Keratinocyte (primary cell): ENCODE results near the gene LHFPL2. TPM values are rescaled to one million over a fixed set of nuclear protein-coding genes. Genes with fewer than 3 reads are reported as not detected.

ENCODE experiments used
- DNase-seq: peaks from one replicate; pipeline ENCODE4 v3.0.0-alpha.2; 2011; ENCODE audit warnings: low read depth, missing footprints, low spot score
- FAIRE-seq: peaks from 2 replicates; lab custom pipeline; 2011; peaks lifted over from hg19 to GRCh38; lab: Jason Lieb, UNC
- H2AFZ ChIP-seq: 2 replicates; pipeline ENCODE4 v1.6.0; 2012; ENCODE audit warnings: low read length, control low read depth, inconsistent platforms; ENCODE audit not compliant: control insufficient read depth
- H3K27ac ChIP-seq: 2 replicates; pipeline ENCODE4 v1.5.1; 2011; ENCODE audit warnings: low read length; ENCODE audit not compliant: control insufficient read depth, insufficient read depth
- H3K27me3 ChIP-seq: 3 replicates; pipeline ENCODE4 v1.6.0; 2011; ENCODE audit warnings: low read length; ENCODE audit not compliant: control insufficient read depth, insufficient read depth; ENCODE audit errors: extremely low read depth
- H3K36me3 ChIP-seq, 2 experiments: 2 replicates in 1 of 2; 3 replicates in 1 of 2; pipeline ENCODE4 v1.5.1; 2011; ENCODE audit warnings: low read length in 2 of 2, mild to moderate bottlenecking in 1 of 2; ENCODE audit not compliant: control insufficient read depth in 2 of 2, insufficient read depth in 2 of 2; ENCODE audit errors: extremely low read depth in 1 of 2
- H3K4me1 ChIP-seq: 3 replicates; pipeline ENCODE4 v1.5.1; 2011; ENCODE audit warnings: low read length; ENCODE audit not compliant: control insufficient read depth, insufficient read depth; ENCODE audit errors: extremely low read depth
- H3K4me2 ChIP-seq: 3 replicates; pipeline ENCODE4 v1.6.0; 2011; ENCODE audit warnings: low read depth, low read length; ENCODE audit not compliant: control insufficient read depth, insufficient read depth; ENCODE audit errors: extremely low read depth
- H3K4me3 ChIP-seq, 3 experiments: fragments of 200-600 bp in 1 of 3; sonication (generic) in 1 of 3; 2 replicates in 2 of 3; 3 replicates in 1 of 3; pipeline ENCODE4 v1.5.1; 2011 to 2016; ENCODE audit warnings: low read length in 3 of 3, mild to moderate bottlenecking in 3 of 3, control low read depth in 2 of 3, inconsistent platforms in 1 of 3, low read depth in 1 of 3, mixed read lengths in 1 of 3, mixed run types in 1 of 3, moderate library complexity in 1 of 3; ENCODE audit not compliant: control insufficient read depth in 2 of 3, insufficient read depth in 2 of 3; ENCODE audit errors: extremely low read depth in 1 of 3
- H3K79me2 ChIP-seq: 2 replicates; pipeline ENCODE4 v1.6.0; 2012; ENCODE audit warnings: low read length; ENCODE audit not compliant: control insufficient read depth, insufficient read depth
- H3K9ac ChIP-seq: 3 replicates; pipeline ENCODE4 v1.6.0; 2011; ENCODE audit warnings: low read length; ENCODE audit not compliant: control insufficient read depth, insufficient read depth; ENCODE audit errors: extremely low read depth
- H3K9me1 ChIP-seq: 3 replicates; pipeline ENCODE4 v1.6.0; 2011; ENCODE audit warnings: low read length; ENCODE audit not compliant: control insufficient read depth, insufficient read depth; ENCODE audit errors: extremely low read depth
- H3K9me3 ChIP-seq: 2 replicates; pipeline ENCODE4 v1.5.1; 2012; ENCODE audit warnings: low read depth, low read length; ENCODE audit not compliant: control insufficient read depth
- H4K20me1 ChIP-seq: 3 replicates; pipeline ENCODE4 v1.6.0; 2011; ENCODE audit warnings: low read length; ENCODE audit not compliant: control insufficient read depth, insufficient read depth; ENCODE audit errors: extremely low read depth
- EZH2 ChIP-seq: IDR thresholded peaks from one replicate; pipeline ENCODE4 v1.6.1; 2012; ENCODE audit warnings: inconsistent platforms, mild to moderate bottlenecking, low read length, moderate library complexity
- dilution Hi-C: fragments of 300-500 bp; cut with MboI; formaldehyde crosslinking; loops from one replicate; pipeline ENCODE4 v1.7.0; 2020; ENCODE audit warnings: low sequenced_read_pairs; ENCODE audit not compliant: extremely low pct_ligation_motif_present
- polyA plus RNA-seq, 5 experiments: library from polyadenylated mRNA; depleted of rRNA in 3 of 5; stranded (reverse) in 3 of 5; stranded (forward) in 1 of 5; unstranded in 1 of 5; fragments of >200 nt; gene quantifications; 1 replicate in 1 of 5; 2 replicates in 3 of 5; 3 replicates in 1 of 5; pipeline versions ENCODE4 v1.2.1 to v1.2.3, GENCODE V29; 2011 to 2012; ENCODE audit warnings: missing spikeins in 2 of 5, low read depth in 1 of 5, low replicate concordance in 1 of 5
- TF ChIP-seq, protein P1 (sequence below), 3 experiments: IDR thresholded peaks in 1 of 3; conservative IDR thresholded peaks in 1 of 3; optimal IDR thresholded peaks in 1 of 3; 2 replicates in 2 of 3; 3 replicates in 1 of 3; pipeline versions ENCODE3 to v1.5.1; 2011; ENCODE audit warnings: low read length in 3 of 3, mild to moderate bottlenecking in 3 of 3, moderate library complexity in 2 of 3, control low read depth in 1 of 3, inconsistent platforms in 1 of 3; ENCODE audit not compliant: insufficient read depth in 2 of 3; ENCODE audit errors: extremely low read depth in 1 of 3

The LHFPL2 gene
- polyA plus RNA-seq, 1 donor (not counting 4 experiments of a cell fraction or from before 2014, with no cell fraction given) = 11.4 TPM

DNA sequence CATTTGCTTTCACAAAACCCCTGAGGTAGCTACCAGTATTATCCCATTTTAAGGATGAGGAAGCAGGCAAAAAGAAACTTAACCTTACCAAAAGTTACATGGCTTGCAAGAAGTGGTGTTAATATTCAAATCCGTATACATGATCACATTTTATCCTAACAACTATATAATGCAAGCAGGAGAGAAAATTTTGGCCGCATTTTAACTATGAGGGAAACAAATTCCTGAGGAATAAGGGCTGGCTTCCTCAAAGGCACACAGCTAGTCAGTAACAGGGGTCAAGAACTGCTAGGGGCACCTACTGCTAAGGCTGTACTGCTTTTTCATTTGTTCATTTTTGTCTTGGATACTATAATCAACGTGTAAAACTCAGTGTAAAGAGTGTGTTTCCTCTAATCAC, 81.0 kb downstream of the LHFPL2 start:
- H3K9me3 ChIP-seq = no peaks in the 10 kb centered on the region
- no peak overlapping the region for H3K9ac ChIP-seq
- peaks cover 4% of the 10 kb centered on the region for H4K20me1 ChIP-seq
- H3K4me2 ChIP-seq = no peak overlapping the region
- DNase-seq (no peak), FAIRE-seq (no peak)
- no peaks in the 10 kb centered on the region for H3K36me3 ChIP-seq
- no peak overlapping the region for H2AFZ ChIP-seq
- peaks cover 4% of the 10 kb centered on the region for H3K4me1 ChIP-seq
- dilution Hi-C loops = no loop called here
- no peak for TF ChIP-seq EZH2
- TF ChIP-seq, protein P1, sequence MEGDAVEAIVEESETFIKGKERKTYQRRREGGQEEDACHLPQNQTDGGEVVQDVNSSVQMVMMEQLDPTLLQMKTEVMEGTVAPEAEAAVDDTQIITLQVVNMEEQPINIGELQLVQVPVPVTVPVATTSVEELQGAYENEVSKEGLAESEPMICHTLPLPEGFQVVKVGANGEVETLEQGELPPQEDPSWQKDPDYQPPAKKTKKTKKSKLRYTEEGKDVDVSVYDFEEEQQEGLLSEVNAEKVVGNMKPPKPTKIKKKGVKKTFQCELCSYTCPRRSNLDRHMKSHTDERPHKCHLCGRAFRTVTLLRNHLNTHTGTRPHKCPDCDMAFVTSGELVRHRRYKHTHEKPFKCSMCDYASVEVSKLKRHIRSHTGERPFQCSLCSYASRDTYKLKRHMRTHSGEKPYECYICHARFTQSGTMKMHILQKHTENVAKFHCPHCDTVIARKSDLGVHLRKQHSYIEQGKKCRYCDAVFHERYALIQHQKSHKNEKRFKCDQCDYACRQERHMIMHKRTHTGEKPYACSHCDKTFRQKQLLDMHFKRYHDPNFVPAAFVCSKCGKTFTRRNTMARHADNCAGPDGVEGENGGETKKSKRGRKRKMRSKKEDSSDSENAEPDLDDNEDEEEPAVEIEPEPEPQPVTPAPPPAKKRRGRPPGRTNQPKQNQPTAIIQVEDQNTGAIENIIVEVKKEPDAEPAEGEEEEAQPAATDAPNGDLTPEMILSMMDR (optimal IDR thresholded peaks at IDR 0.05 in 1 of 3, IDR thresholded peaks at IDR 0.05 in 1 of 3, conservative IDR thresholded peaks at IDR 0.05 in 1 of 3; ENCODE audit: extremely low read depth in 1 of 3, insufficient read depth in 2 of 3, low read length in 3 of 3) = no peak
- H3K27me3 ChIP-seq = no peaks in the 10 kb centered on the region
- H3K9me1 ChIP-seq = no peaks in the 10 kb centered on the region
- H3K79me2 ChIP-seq = peaks cover 12% of the 10 kb centered on the region
- no peak overlapping the region for H3K4me3 ChIP-seq
- H3K27ac ChIP-seq = no peak overlapping the region

DNA sequence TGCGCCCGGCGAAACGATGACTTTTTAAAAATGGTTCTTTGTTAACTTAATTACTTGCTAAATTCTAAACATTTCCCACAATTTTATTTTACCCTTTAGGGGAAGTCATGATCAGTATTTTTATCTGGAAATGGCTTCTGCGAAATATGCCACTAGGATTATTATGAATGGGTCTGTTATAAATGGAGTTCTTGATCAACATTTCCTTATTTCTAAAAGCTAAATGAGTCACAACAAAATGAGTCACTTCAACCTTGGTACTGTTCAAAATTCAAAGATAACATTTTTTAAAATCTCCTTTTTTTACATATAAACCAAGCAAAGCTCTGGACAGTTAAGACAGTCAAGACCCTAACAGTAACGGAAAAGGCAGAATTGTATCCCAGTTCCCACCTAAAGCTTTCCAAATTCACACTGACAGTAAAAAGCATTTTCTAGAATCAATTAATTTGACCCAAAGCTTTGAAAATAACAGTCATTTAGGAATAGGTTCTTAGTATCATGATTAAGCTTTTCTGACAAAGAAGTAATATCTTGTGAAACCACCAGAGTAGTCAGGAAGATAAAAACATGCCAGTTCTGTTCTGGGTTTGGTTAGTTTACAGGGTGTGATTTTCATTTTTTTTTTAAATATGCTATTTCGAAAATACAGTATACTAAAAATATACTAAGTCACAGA, 81.7 kb downstream of the LHFPL2 start:
- Histone ChIP-seq H3K36me3 (peaks cover 0 to under 1% of the 10 kb centered on the region in 2 experiments), H3K4me3 (no peak overlapping the region), H3K9me1 (no peaks in the 10 kb centered on the region), H2AFZ (no peak overlapping the region), H3K4me2 (no peak overlapping the region), H3K27me3 (no peaks in the 10 kb centered on the region), H3K27ac (no peak overlapping the region), H3K79me2 (peaks cover 12% of the 10 kb centered on the region), H3K4me1 (peaks cover 4% of the 10 kb centered on the region), H4K20me1 (peaks cover 4% of the 10 kb centered on the region), H3K9ac (no peak overlapping the region), H3K9me3 (no peaks in the 10 kb centered on the region)
- DNase-seq (no peak), FAIRE-seq (no peak)
- TF ChIP-seq, protein P1 (optimal IDR thresholded peaks at IDR 0.05 in 1 of 3, IDR thresholded peaks at IDR 0.05 in 1 of 3, conservative IDR thresholded peaks at IDR 0.05 in 1 of 3; ENCODE audit: extremely low read depth in 1 of 3, insufficient read depth in 2 of 3, low read length in 3 of 3) = no peak
- no peak for TF ChIP-seq EZH2
- dilution Hi-C loops = no loop called here
